ENCODE measurements around the gene CCDC7.

CCDC7 gene

GRCh38 chr10:32622409-32622808, 176.5 kb downstream of the CCDC7 start:
- Histone ChIP-seq H3K4me3 (replicated peaks; ENCODE audit: insufficient read depth, low read length) (no peak overlapping the region), H3K27me3 (ENCODE audit: insufficient read depth, poor library complexity, severe bottlenecking) (no peaks in the 10 kb centered on the region), H3K27ac (replicated peaks) (no peak overlapping the region)
- DNase-seq (ENCODE audit: low read depth in 1 of 2, low spot score in 1 of 2) = no peak
- TF ChIP-seq GABPA (IDR thresholded peaks at IDR 0.05; ENCODE audit: low read depth) = no peak
- no peak for TF ChIP-seq CTCF (IDR thresholded peaks at IDR 0.05; ENCODE audit: insufficient read depth, low read length)
- TF ChIP-seq REST (IDR thresholded peaks at IDR 0.05; ENCODE audit: insufficient replicate concordance, low read depth) = no peak
- no peak for TF ChIP-seq SPI1 (IDR thresholded peaks at IDR 0.05; ENCODE audit: borderline replicate concordance, low read depth)
- no peak for TF ChIP-seq POLR2AphosphoS5 (IDR thresholded peaks at IDR 0.05; ENCODE audit: low read depth)

- Histone ChIP-seq H3K4me3 (replicated peaks; ENCODE audit: insufficient read depth, low read length) (no peak overlapping the region), H3K27ac (replicated peaks) (no peak overlapping the region), H3K27me3 (ENCODE audit: insufficient read depth, poor library complexity, severe bottlenecking) (no peaks in the 10 kb centered on the region)
- DNase-seq (ENCODE audit: low read depth in 1 of 2, low spot score in 1 of 2) = no peak
- TF ChIP-seq GABPA (IDR thresholded peaks at IDR 0.05; ENCODE audit: low read depth) (no peak), CTCF (IDR thresholded peaks at IDR 0.05; ENCODE audit: insufficient read depth, low read length) (no peak), POLR2AphosphoS5 (IDR thresholded peaks at IDR 0.05; ENCODE audit: low read depth) (no peak), SPI1 (IDR thresholded peaks at IDR 0.05; ENCODE audit: borderline replicate concordance, low read depth) (no peak), REST (IDR thresholded peaks at IDR 0.05; ENCODE audit: insufficient replicate concordance, low read depth) (no peak)
These were observed 181.2 kb downstream of the CCDC7 start for GRCh38 chr10:32627183-32627582.

GRCh38 chr10:32629910-32630309, 184.0 kb downstream of the CCDC7 start:
- TF ChIP-seq GABPA (IDR thresholded peaks at IDR 0.05; ENCODE audit: low read depth) (no peak), POLR2AphosphoS5 (IDR thresholded peaks at IDR 0.05; ENCODE audit: low read depth) (no peak), CTCF (IDR thresholded peaks at IDR 0.05; ENCODE audit: insufficient read depth, low read length) (no peak)
- H3K27me3 ChIP-seq (ENCODE audit: insufficient read depth, poor library complexity, severe bottlenecking) = no peaks in the 10 kb centered on the region
- H3K4me3 ChIP-seq (replicated peaks; ENCODE audit: insufficient read depth, low read length) = no peak overlapping the region
- H3K27ac ChIP-seq (replicated peaks) = no peak overlapping the region
- DNase-seq (ENCODE audit: low read depth in 1 of 2, low spot score in 1 of 2) = no peak

GRCh38 chr10:32646535-32646934, 200.6 kb downstream of the CCDC7 start:
- Histone ChIP-seq H3K4me3 (replicated peaks; ENCODE audit: insufficient read depth, low read length) (no peak overlapping the region), H3K27me3 (ENCODE audit: insufficient read depth, poor library complexity, severe bottlenecking) (no peaks in the 10 kb centered on the region), H3K27ac (replicated peaks) (no peak overlapping the region)
- DNase-seq (ENCODE audit: low read depth in 1 of 2, low spot score in 1 of 2) = no peak
- TF ChIP-seq CTCF (IDR thresholded peaks at IDR 0.05; ENCODE audit: insufficient read depth, low read length) (no peak), SPI1 (IDR thresholded peaks at IDR 0.05; ENCODE audit: borderline replicate concordance, low read depth) (no peak)
